ENCODE measurements around the gene NFIA.

- TF ChIP-seq ZNF780A (CRISPR knock-in tag; IDR thresholded peaks at IDR 0.05) (no peak), SETDB1 (CRISPR knock-in tag; IDR thresholded peaks at IDR 0.05; ENCODE audit: borderline replicate concordance) (no peak), MLXIP (CRISPR knock-in tag; IDR thresholded peaks at IDR 0.05; ENCODE audit: borderline replicate concordance) (no peak), ESRRA (CRISPR knock-in tag; IDR thresholded peaks at IDR 0.05; ENCODE audit: low read depth) (no peak), NR2F6 (IDR thresholded peaks at IDR 0.05) (no peak), NR2F6 (CRISPR knock-in tag; IDR thresholded peaks at IDR 0.05) (no peak), ZNF143 (CRISPR knock-in tag; IDR thresholded peaks at IDR 0.05) (no peak), RXRB (CRISPR knock-in tag; IDR thresholded peaks at IDR 0.05; ENCODE audit: borderline replicate concordance) (no peak)
- TF ChIP-seq, protein P1, sequence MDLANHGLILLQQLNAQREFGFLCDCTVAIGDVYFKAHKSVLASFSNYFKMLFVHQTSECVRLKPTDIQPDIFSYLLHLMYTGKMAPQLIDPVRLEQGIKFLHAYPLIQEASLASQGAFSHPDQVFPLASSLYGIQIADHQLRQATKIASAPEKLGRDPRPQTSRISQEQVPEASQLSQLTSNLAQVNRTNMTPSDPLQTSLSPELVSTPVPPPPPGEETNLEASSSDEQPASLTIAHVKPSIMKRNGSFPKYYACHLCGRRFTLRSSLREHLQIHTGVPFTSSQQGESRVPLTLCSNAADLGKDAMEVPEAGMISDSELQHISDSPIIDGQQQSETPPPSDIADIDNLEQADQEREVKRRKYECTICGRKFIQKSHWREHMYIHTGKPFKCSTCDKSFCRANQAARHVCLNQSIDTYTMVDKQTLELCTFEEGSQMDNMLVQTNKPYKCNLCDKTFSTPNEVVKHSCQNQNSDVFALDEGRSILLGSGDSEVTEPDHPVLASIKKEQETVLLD (CRISPR knock-in tag; IDR thresholded peaks at IDR 0.05; ENCODE audit: low read depth), result no peak
- TF ChIP-seq, protein P2, sequence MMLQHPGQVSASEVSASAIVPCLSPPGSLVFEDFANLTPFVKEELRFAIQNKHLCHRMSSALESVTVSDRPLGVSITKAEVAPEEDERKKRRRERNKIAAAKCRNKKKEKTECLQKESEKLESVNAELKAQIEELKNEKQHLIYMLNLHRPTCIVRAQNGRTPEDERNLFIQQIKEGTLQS (CRISPR knock-in tag; IDR thresholded peaks at IDR 0.05), result no peak
- TF ChIP-seq, protein P3, sequence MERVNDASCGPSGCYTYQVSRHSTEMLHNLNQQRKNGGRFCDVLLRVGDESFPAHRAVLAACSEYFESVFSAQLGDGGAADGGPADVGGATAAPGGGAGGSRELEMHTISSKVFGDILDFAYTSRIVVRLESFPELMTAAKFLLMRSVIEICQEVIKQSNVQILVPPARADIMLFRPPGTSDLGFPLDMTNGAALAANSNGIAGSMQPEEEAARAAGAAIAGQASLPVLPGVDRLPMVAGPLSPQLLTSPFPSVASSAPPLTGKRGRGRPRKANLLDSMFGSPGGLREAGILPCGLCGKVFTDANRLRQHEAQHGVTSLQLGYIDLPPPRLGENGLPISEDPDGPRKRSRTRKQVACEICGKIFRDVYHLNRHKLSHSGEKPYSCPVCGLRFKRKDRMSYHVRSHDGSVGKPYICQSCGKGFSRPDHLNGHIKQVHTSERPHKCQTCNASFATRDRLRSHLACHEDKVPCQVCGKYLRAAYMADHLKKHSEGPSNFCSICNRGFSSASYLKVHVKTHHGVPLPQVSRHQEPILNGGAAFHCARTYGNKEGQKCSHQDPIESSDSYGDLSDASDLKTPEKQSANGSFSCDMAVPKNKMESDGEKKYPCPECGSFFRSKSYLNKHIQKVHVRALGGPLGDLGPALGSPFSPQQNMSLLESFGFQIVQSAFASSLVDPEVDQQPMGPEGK (CRISPR knock-in tag; IDR thresholded peaks at IDR 0.05), result no peak
Observed at GRCh38 chr1:61361931-61362330, 279.6 kb downstream of the NFIA start.
